Testis (tissue), 2 donors: ENCODE results near the gene BMERB1.

Experiments
- POLR2A ChIP-seq: fragments of 450-650 bp; IDR thresholded peaks from one replicate; pipeline ENCODE4 v1.6.1; 2017; ENCODE audit warnings: antibody characterized with exemption, mild to moderate bottlenecking, moderate library complexity
- TF ChIP-seq, protein P1 (sequence below), 3 experiments: fragments of 450-650 bp in 2 of 3; fragments of 200-600 bp in 1 of 3; sonication (generic) in 1 of 3; IDR thresholded peaks; one replicate each; pipeline ENCODE4 v1.5.1; 2016 to 2019; ENCODE audit warnings: antibody characterized with exemption in 3 of 3, mild to moderate bottlenecking in 2 of 3, moderate library complexity in 1 of 3

DNA sequence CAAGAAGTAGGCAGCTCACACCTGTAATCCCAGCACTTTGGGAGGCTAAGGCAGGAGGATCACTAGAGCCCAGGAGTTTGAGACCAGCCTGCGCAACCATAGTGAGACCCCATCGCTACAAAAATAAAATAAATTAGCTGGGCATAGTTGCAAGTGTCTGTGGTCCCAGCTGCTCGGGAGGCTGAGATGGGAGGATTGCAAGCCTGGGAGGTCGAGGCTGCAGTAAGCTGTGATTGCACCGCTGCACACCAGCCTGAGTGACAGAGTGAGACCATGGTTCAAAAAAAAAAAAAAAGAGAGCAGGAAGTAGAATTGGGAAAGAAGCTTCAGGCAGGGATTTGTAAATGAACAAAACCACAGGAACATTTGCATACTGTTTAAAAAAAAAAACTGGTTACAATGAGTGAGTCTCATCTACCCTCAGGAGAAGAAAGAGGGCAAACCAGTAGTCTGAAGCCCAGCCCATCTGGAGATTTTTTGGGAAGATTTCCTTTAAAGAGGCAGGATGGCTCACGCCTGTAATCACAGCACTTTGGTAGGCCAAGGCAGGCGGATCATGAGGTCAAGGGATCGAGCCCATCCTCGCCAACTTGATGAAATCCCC is 30.9 kb upstream of the BMERB1 start:
- TF ChIP-seq, protein P1, sequence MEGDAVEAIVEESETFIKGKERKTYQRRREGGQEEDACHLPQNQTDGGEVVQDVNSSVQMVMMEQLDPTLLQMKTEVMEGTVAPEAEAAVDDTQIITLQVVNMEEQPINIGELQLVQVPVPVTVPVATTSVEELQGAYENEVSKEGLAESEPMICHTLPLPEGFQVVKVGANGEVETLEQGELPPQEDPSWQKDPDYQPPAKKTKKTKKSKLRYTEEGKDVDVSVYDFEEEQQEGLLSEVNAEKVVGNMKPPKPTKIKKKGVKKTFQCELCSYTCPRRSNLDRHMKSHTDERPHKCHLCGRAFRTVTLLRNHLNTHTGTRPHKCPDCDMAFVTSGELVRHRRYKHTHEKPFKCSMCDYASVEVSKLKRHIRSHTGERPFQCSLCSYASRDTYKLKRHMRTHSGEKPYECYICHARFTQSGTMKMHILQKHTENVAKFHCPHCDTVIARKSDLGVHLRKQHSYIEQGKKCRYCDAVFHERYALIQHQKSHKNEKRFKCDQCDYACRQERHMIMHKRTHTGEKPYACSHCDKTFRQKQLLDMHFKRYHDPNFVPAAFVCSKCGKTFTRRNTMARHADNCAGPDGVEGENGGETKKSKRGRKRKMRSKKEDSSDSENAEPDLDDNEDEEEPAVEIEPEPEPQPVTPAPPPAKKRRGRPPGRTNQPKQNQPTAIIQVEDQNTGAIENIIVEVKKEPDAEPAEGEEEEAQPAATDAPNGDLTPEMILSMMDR (IDR thresholded peaks at IDR 0.05): no peak
- no peak for TF ChIP-seq POLR2A
